ENCODE results near the gene KCTD12. TPM values are rescaled to one million over a fixed set of nuclear protein-coding genes. Genes with fewer than 3 reads are reported as not detected.

The KCTD12 gene
- total RNA-seq, 1 experiment from 2014 or later: 1.2 TPM

DNA sequence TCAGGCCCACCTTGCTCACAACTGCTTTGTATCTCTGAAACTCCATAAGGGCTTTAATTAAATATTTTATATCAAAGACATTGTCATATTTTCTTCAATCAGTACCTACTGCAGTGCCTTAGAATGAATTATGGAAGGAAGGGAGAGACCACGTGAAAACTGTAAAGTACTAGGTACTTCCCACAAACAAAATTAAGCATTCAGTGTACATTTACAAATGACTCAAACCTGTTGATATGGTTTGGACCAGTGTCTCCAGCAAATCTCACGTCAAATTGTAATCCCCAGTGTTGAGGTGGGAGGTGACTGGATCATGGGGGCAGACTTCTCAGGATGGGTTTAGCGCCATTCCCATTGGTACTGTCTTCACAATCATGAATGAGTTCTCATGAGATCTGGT lies 23.2 kb downstream of the KCTD12 start:
- H3K9me3 ChIP-seq (replicated peaks): no peaks in the 10 kb centered on the region
- H3K27me3 ChIP-seq (replicated peaks): no peaks in the 10 kb centered on the region
- no peaks in the 10 kb centered on the region for H3K4me1 ChIP-seq (replicated peaks)
- no peak overlapping the region for H3K4me3 ChIP-seq
- no peaks in the 10 kb centered on the region for H3K36me3 ChIP-seq
- no peak overlapping the region for H3K27ac ChIP-seq
- no peak for DNase-seq (ENCODE audit: low read depth in 1 of 2, low spot score in 2 of 2)

DNA sequence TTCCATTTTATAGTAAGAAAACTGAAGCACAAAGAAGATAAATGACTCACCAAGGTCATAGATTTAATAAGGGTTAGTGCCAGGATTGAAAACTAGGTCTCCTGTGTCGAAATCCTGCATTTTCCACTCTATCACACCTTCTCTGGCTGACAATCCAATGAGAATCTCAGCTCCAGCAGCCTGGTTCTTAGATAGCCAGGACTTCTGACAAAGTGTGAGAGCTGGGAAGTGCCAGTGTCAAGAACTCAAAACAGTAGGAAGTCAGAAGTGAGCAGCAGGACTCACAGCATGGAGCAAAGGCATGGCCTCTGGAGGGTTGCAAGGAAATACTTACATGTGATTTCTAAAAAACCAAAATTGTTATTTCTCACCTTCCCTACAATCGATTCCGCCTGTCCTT lies 24.3 kb downstream of the KCTD12 start:
- Histone ChIP-seq H3K27ac (no peak overlapping the region), H3K4me3 (no peak overlapping the region), H3K27me3 (replicated peaks) (no peaks in the 10 kb centered on the region), H3K4me1 (replicated peaks) (no peaks in the 10 kb centered on the region), H3K36me3 (no peaks in the 10 kb centered on the region), H3K9me3 (replicated peaks) (no peaks in the 10 kb centered on the region)
- no peak for DNase-seq (ENCODE audit: low read depth in 1 of 2, low spot score in 2 of 2)

DNA sequence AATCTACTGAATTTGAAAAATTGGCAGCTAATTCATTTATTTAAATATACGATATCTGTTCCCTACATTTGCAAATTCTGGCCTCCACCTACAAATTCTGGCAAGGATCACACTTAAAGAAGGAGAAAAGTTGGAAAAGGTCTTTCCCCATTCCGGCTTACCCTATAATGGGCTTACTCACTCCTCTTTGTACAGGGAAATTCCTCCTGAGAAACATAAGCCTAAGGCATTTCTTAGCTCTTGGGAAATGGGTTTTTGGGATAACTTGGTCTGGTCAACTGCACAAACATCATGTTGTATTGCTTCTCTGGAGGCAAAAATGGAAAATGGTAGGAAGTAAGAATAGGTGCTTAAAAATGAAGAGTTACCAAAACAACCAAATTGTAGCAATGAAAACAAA lies 25.5 kb downstream of the KCTD12 start:
- H3K4me3 ChIP-seq: no peak overlapping the region
- peaks cover 7% of the 10 kb centered on the region for H3K4me1 ChIP-seq (replicated peaks)
- DNase-seq (ENCODE audit: low read depth in 1 of 2, low spot score in 2 of 2): no peak
- no peaks in the 10 kb centered on the region for H3K9me3 ChIP-seq (replicated peaks)
- no peaks in the 10 kb centered on the region for H3K27me3 ChIP-seq (replicated peaks)
- H3K27ac ChIP-seq: no peak overlapping the region
- H3K36me3 ChIP-seq: no peaks in the 10 kb centered on the region

DNA sequence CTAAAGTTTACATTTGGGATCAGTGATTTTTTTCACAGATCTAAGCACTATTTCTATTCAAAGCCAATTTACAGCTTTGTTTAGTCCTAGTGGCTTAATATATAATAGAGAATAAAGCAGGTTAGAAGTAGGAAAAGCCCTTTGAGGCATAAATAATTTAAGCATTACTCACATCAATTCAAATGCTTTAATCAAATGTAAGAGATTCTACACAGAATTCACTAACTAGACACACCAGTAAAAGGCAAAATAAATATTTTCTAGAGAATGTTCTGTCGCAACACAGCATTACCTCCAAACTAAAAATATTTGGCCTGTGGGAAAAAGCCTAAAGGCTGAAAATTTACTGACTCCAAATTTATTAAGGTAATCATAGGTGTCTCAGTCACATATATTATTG lies 31.3 kb downstream of the KCTD12 start:
- peak in 1 of 2 experiments; percentile 4 for DNase-seq (ENCODE audit: low read depth in 1 of 2, low spot score in 2 of 2)
- Histone ChIP-seq H3K4me1 (replicated peaks) (peaks cover 11% of the 10 kb centered on the region), H3K36me3 (no peaks in the 10 kb centered on the region), H3K4me3 (no peak overlapping the region), H3K9me3 (replicated peaks) (no peaks in the 10 kb centered on the region), H3K27ac (no peak overlapping the region), H3K27me3 (replicated peaks) (no peaks in the 10 kb centered on the region)

DNA sequence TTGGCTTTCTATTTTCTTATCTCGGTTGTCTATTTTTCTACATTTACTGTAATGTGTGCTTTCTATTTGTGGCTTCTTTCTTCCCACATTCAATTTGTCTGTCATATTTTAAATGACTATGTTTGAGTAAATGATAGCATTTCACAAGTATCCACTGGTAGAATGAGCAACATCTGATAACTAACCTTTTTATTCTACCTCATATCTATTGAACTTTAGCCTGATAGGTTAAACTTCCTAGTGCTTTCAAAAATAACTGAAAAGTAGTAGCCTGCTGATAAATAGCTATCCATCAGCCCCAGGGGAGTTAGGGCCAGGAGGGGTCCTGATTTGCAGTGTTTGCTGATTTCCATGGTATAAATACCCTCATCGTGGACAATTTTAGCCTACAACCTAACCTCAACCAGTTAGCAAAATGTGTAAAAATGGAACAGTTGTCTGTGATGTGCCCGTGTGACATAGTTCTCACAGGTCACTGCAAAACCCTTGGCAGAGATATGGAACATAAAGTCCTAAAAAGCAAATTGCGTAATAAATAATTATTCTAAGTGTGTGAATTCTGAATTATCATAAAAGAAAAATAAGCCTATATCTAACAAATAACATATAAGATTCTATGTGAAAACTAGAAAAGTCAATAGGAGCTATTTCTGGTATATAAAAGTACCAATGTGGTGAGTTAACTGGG lies 32.1 kb downstream of the KCTD12 start:
- no peak overlapping the region for H3K27ac ChIP-seq
- H3K36me3 ChIP-seq: no peaks in the 10 kb centered on the region
- H3K4me3 ChIP-seq: no peak overlapping the region
- H3K9me3 ChIP-seq (replicated peaks): no peaks in the 10 kb centered on the region
- no peak for DNase-seq (ENCODE audit: low read depth in 1 of 2, low spot score in 2 of 2)
- peaks cover 11% of the 10 kb centered on the region for H3K4me1 ChIP-seq (replicated peaks)
- H3K27me3 ChIP-seq (replicated peaks): no peaks in the 10 kb centered on the region

DNA sequence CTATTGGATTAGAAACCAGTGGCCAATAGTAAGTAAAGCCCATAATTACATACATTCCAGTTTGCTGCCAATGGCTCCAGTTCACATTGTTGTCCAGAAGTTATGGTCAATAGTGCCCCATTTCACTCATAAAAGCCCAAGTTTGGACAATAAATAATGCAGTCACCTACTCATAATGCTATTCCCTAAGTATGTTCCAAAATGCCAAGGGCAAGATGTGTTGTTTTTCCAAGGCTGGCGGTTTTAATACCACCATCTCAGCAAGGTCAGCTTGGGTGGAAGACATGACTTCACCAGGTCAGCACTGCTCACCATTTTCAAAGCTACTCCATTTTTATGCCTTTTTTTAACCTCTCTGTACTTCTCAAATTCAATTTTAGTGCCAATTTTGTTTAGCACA lies 32.7 kb downstream of the KCTD12 start:
- Histone ChIP-seq H3K4me1 (replicated peaks) (peaks cover 11% of the 10 kb centered on the region), H3K9me3 (replicated peaks) (no peaks in the 10 kb centered on the region), H3K27me3 (replicated peaks) (no peaks in the 10 kb centered on the region), H3K36me3 (no peaks in the 10 kb centered on the region), H3K27ac (no peak overlapping the region), H3K4me3 (no peak overlapping the region)
- DNase-seq (ENCODE audit: low read depth in 1 of 2, low spot score in 2 of 2): no peak

DNA sequence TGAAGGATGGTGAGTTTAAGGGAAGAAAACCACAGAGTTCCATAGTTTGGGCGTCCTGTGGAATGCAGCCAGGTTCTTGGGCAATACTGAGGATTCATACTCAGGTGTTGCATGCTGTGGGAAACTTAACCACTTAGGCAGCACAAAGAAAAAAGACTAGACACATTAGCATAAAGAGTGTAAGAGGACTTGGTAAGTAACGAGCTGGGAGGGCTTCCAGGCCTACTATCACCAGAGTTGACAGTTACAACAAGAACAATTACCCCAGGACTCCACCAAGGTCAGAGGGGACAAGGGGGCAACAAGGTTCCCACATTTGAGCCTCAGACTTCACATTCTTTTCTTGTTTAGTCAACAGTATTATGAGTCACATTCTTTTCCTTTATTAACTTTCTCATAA lies 33.2 kb downstream of the KCTD12 start:
- Histone ChIP-seq H3K9me3 (replicated peaks) (no peaks in the 10 kb centered on the region), H3K27me3 (replicated peaks) (no peaks in the 10 kb centered on the region), H3K27ac (no peak overlapping the region), H3K36me3 (no peaks in the 10 kb centered on the region), H3K4me1 (replicated peaks) (peaks cover 11% of the 10 kb centered on the region), H3K4me3 (no peak overlapping the region)
- DNase-seq (ENCODE audit: low read depth in 1 of 2, low spot score in 2 of 2): no peak

DNA sequence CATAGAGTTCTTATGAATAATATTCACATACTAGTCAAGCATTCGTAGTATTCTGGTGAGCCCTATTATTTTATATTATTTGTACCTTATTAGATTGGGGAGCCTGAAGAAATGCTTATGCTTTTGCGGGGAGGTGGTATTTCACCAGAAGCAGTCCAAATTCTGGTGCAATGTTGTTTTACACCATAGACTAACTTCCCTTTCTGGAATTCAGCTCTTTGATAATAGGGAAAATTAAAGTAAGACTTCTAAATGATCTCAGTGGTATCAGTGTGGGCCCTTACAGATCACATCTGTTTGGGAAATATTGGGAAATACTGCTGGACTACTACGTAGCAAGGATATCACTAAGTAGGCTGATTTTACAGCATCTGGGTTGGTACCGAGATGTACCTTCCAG lies 34.2 kb downstream of the KCTD12 start:
- H3K9me3 ChIP-seq (replicated peaks): no peaks in the 10 kb centered on the region
- no peak overlapping the region for H3K4me3 ChIP-seq
- H3K4me1 ChIP-seq (replicated peaks): peaks cover 11% of the 10 kb centered on the region
- H3K36me3 ChIP-seq: no peaks in the 10 kb centered on the region
- no peak overlapping the region for H3K27ac ChIP-seq
- no peaks in the 10 kb centered on the region for H3K27me3 ChIP-seq (replicated peaks)
- DNase-seq (ENCODE audit: low read depth in 1 of 2, low spot score in 2 of 2): no peak

DNA sequence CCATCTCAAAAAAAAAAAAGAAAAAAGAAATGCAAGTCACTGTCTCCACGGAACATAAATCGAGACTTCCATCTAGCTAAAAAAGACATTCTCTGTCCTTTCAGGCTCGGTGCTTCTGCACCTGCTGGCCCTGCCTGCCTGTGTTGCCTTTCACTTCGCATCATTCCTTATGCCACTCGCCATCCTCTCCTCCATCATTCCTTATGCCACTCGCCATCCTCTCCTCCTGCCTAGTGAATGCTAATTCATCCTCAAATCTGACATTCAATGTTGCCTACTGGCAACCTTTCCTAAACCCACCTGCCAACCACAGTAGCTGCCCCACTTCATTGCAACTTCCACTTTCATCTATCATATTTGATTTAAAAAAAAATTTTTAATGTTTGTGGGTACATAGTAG lies 36.7 kb downstream of the KCTD12 start:
- H3K27ac ChIP-seq: no peak overlapping the region
- DNase-seq (ENCODE audit: low read depth in 1 of 2, low spot score in 2 of 2): no peak
- no peak overlapping the region for H3K4me3 ChIP-seq
- H3K36me3 ChIP-seq: no peaks in the 10 kb centered on the region
- H3K9me3 ChIP-seq (replicated peaks): no peaks in the 10 kb centered on the region
- no peaks in the 10 kb centered on the region for H3K27me3 ChIP-seq (replicated peaks)
- no peaks in the 10 kb centered on the region for H3K4me1 ChIP-seq (replicated peaks)

DNA sequence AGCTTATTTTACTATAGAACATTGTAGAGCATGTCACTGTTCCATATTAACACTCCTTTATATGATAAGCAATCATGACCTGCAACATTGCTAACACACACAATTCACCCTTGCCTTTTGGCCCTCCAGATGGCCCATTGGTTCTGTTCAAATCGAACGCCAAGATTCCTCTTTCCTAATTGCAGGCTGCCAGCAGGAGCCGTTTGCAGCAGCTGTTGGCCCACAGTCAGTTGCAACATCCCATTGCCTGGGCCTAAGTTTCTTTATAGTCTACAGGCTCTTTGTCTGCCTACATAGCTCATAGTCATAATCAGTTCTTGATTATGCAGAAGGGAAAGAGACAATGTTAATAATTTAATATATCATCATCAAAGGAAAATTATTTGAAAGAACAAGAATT lies 37.6 kb downstream of the KCTD12 start:
- H3K4me3 ChIP-seq: no peak overlapping the region
- no peaks in the 10 kb centered on the region for H3K36me3 ChIP-seq
- no peak for DNase-seq (ENCODE audit: low read depth in 1 of 2, low spot score in 2 of 2)
- H3K27ac ChIP-seq: no peak overlapping the region
- no peaks in the 10 kb centered on the region for H3K4me1 ChIP-seq (replicated peaks)
- no peaks in the 10 kb centered on the region for H3K27me3 ChIP-seq (replicated peaks)
- H3K9me3 ChIP-seq (replicated peaks): no peaks in the 10 kb centered on the region

DNA sequence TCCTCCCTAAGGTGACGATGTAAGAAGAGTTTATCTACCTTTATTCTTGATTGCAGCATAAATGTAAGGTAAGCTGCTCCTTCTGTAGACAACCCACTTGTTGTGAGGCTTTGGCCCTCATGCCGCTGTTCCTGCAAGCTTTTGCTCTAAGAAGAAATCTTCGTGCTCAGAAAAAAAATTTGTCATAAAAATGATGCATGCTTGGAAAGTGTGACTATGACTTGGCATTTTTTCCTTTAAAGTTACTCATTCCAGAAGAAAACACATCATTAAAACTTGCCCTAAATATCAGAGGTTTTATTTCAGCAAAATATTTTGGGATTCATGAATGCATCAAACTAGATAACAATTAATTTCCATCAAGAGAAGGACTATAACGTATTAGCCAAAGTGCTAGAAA lies 39.8 kb downstream of the KCTD12 start:
- DNase-seq (ENCODE audit: low read depth in 1 of 2, low spot score in 2 of 2): no peak
- Histone ChIP-seq H3K9me3 (replicated peaks) (no peaks in the 10 kb centered on the region), H3K27ac (no peak overlapping the region), H3K36me3 (no peaks in the 10 kb centered on the region), H3K27me3 (replicated peaks) (no peaks in the 10 kb centered on the region), H3K4me1 (replicated peaks) (no peaks in the 10 kb centered on the region), H3K4me3 (no peak overlapping the region)

DNA sequence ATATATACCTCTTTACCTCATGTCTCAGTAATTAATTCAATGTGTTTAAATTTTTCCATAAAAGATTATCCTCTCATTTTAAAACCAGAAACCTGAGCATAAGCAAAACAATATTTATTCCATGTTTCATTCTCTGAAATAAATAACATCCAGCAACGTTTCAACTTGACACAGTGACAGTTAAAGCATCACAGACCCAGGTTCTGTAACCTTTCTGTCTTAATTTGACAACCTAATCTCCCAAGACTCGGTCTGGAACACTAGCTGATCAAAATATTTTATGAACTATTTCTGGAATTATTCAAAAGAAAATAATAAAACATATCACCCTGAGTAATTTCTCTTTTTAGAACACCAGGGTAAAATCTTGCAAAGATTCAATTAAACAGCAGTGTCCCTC lies 40.3 kb downstream of the KCTD12 start:
- H3K27me3 ChIP-seq (replicated peaks): no peaks in the 10 kb centered on the region
- DNase-seq (ENCODE audit: low read depth in 1 of 2, low spot score in 2 of 2): no peak
- no peak overlapping the region for H3K4me3 ChIP-seq
- no peaks in the 10 kb centered on the region for H3K36me3 ChIP-seq
- H3K4me1 ChIP-seq (replicated peaks): no peaks in the 10 kb centered on the region
- H3K27ac ChIP-seq: no peak overlapping the region
- no peaks in the 10 kb centered on the region for H3K9me3 ChIP-seq (replicated peaks)

DNA sequence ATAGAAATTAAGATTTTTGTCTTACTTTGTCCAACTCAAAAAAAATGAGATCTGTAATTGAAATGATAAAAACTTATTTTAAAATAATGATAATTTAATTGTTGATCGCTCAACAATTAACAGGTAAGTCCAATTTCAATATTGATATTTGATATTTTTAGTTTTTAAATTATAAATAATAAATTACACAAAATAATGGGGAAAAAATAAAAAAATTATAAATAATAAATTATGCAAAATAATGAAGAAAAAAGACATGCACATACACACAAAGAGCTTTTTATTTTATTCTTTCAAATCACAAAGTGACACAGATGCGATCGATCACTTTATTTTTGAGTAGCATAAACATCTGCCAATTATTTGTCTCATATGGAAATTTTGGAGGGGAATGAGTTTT lies 40.8 kb downstream of the KCTD12 start:
- Histone ChIP-seq H3K36me3 (no peaks in the 10 kb centered on the region), H3K27ac (no peak overlapping the region), H3K4me1 (replicated peaks) (no peaks in the 10 kb centered on the region), H3K9me3 (replicated peaks) (no peaks in the 10 kb centered on the region), H3K4me3 (no peak overlapping the region), H3K27me3 (replicated peaks) (no peaks in the 10 kb centered on the region)
- no peak for DNase-seq (ENCODE audit: low read depth in 1 of 2, low spot score in 2 of 2)

DNA sequence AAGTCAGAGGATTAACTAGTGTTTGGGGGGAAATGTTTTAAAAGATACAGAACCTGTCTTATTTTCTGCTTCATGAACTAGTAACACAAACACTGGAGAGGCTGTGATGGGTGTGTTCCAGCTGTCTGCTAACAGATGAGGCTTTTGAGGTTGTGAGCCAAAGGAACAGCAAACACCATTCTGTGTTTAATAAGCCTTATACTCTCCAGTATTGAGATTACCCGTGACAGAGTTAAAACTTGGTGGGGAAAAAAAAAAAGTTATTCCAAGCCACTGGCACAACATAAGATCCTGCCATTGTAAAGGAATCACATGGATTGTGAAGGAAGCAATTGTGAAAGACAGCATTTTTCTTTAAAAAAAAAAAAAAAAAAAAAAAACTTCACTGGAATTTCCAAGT lies 48.4 kb downstream of the KCTD12 start:
- Histone ChIP-seq H3K9me3 (replicated peaks) (no peaks in the 10 kb centered on the region), H3K4me1 (replicated peaks) (no peaks in the 10 kb centered on the region), H3K27me3 (replicated peaks) (no peaks in the 10 kb centered on the region), H3K27ac (no peak overlapping the region), H3K36me3 (no peaks in the 10 kb centered on the region), H3K4me3 (no peak overlapping the region)
- DNase-seq (ENCODE audit: low read depth in 1 of 2, low spot score in 2 of 2): no peak

DNA sequence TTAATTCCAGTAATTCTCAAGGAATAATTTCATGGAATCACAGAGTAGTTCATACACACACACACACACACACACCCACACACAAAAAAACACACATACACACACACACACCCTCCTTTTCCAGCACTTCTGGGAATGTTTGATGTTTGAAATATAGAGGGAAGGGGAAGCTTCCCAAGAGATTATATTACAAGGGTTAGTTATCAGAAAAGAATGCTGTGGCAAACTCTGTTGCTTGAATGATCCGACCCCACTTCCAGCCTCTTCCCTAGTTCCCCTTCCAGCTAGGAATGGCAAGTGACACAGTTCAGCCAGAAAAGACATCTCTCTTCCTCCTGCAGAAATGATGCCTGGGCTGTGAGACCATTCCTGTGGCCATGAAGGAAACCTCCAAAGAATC lies 49.9 kb downstream of the KCTD12 start:
- H3K27ac ChIP-seq: no peak overlapping the region
- no peaks in the 10 kb centered on the region for H3K9me3 ChIP-seq (replicated peaks)
- H3K36me3 ChIP-seq: no peaks in the 10 kb centered on the region
- no peaks in the 10 kb centered on the region for H3K4me1 ChIP-seq (replicated peaks)
- H3K27me3 ChIP-seq (replicated peaks): no peaks in the 10 kb centered on the region
- no peak for DNase-seq (ENCODE audit: low read depth in 1 of 2, low spot score in 2 of 2)
- H3K4me3 ChIP-seq: no peak overlapping the region
